GM13977 (cell line): ENCODE data around the gene ADAMTS6.
A peak's percentile ranks its signal among the peaks of the same experiment; 100 is the strongest.

Experiments
- DNase-seq: peaks from one replicate; pipeline ENCODE4 v3.0.0; 2012; ENCODE audit warnings: low spot score
- in situ Hi-C: fragments of 300-500 bp; cut with MboI; formaldehyde crosslinking; loops from one replicate; pipeline ENCODE4 v1.12.0; 2022; ENCODE audit warnings: low sequenced_read_pairs, low pct_unique_long_range_greater_than_20kb, mixed read lengths, inconsistent platforms; ENCODE audit not compliant: unreplicated experiment
- TF ChIP-seq, protein P1 (sequence below): IDR thresholded peaks from 2 replicates; pipeline ENCODE4 v1.5.1; 2012; ENCODE audit warnings: mild to moderate bottlenecking, control low read depth; ENCODE audit not compliant: insufficient read depth; ENCODE audit errors: extremely low read depth, missing control alignments

The ADAMTS6 gene

DNA sequence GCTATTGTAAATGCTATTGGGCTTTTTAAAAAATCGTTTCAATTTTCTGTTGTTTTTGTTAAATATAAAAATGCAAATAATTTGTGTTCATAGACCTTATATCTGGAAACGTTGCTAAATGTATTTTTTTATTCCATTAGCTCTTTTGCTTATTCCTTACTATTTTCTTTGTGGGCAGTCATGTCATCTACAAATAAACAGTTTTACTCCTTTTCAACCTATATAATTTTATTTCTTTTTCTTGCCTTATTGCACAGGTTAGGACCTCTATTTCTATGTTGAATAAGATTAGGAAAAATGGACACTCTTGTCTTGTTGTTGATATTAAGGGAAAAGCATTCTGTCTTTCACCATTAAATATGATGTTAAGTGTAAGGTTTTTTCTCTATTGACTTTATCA, 364.2 kb downstream of the ADAMTS6 start:
- DNase-seq: no peak
- TF ChIP-seq, protein P1, sequence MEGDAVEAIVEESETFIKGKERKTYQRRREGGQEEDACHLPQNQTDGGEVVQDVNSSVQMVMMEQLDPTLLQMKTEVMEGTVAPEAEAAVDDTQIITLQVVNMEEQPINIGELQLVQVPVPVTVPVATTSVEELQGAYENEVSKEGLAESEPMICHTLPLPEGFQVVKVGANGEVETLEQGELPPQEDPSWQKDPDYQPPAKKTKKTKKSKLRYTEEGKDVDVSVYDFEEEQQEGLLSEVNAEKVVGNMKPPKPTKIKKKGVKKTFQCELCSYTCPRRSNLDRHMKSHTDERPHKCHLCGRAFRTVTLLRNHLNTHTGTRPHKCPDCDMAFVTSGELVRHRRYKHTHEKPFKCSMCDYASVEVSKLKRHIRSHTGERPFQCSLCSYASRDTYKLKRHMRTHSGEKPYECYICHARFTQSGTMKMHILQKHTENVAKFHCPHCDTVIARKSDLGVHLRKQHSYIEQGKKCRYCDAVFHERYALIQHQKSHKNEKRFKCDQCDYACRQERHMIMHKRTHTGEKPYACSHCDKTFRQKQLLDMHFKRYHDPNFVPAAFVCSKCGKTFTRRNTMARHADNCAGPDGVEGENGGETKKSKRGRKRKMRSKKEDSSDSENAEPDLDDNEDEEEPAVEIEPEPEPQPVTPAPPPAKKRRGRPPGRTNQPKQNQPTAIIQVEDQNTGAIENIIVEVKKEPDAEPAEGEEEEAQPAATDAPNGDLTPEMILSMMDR: no peak
- in situ Hi-C loops: no loop called here

DNA sequence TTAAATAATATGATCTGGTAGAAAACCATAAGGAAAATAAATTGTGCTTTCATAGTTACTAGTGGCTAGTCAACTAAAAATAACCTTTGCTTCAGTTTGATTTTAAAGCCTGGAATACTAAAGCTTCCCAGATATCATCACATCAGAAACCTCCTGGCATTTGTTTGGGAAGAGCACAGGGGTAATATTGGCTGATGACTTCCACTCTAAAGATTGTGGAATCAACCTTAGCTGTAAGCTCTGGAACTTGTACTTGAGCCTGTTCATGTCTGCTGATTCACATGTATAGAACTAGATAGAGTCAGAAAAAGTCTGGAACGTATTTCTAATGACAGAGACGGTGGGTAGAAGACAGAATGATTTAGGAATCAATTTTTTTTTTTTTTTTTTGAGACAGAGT, 367.9 kb downstream of the ADAMTS6 start:
- in situ Hi-C loops: no loop called here
- DNase-seq: no peak
- TF ChIP-seq, protein P1: no peak

DNA sequence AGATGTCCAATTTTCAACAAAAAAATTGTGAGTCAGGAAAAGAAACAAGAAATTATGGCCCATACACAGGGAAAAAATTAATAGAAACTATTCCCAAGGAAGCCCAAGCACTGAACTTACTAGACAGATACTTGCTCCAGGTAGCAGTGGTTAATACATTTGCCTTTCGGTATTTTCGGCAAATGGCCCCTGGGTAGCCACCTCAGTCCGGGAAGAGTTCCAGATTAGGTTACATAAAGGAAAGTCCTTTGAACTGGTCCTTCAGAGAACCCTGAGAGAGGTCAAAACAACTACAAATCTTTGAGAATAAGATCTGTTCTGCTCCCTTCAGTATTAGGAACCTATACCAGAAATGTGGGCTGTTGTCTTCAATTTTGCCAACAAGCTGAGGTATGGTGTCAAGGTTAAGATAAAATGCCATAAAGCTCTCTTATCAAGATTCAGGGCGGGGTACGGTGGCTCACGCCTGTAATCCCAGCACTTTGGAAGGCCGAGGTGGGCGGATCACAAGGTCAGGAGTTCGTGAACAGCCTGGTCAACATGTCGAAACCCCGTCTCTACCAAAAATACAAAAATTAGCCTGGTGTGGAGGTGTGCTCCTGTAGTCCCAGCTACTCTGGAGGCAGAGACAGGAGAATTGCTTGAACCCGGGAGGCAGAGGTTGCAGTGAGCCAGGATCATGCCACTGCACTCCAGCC, 369.6 kb downstream of the ADAMTS6 start:
- TF ChIP-seq, protein P1: no peak
- in situ Hi-C loops: no loop called here
- DNase-seq: no peak

DNA sequence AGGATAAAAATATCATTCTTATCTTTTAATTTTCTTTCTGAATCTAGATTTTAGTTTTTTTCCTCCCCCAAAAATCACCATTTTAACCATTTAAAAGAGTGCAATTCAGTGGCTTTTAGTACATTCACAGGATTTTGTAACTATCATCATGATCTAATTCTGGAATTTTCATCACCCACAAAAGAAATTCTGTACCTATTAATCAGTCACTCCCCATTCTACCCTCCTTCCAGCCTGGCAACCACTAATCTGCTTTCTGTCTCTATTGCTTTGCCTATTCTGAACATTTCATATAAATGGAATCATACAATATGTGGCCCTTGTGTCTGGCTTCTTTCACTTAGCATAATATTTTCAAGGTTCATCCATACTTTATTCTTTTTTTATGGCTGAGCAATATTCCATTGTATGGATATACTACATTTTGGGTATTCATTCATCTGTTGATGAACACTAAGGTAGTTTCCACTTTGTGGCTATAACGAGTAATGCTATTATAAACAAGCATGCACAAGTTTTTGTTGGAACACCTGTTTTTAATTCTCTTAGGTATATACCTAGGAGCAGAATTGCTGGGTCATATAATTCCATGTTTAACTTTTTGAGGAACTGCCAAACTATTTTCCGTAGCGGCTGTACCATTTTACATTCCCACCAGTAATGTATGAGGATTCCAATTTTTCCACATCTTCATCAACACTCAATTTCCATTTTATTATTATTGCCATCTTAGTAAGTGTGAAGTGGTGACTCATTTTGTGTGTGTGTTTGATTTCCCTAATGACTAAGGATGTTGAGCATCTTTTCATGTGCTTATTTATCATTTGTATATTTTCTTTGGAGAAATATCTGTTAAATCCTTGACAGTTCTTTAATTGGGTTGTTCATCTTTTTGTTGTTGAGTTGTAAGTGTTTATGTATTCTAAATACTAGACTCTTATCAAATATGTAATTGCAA, 372.7 kb downstream of the ADAMTS6 start:
- in situ Hi-C loops: no loop called here
- no peak for DNase-seq
- TF ChIP-seq, protein P1: no peak

DNA sequence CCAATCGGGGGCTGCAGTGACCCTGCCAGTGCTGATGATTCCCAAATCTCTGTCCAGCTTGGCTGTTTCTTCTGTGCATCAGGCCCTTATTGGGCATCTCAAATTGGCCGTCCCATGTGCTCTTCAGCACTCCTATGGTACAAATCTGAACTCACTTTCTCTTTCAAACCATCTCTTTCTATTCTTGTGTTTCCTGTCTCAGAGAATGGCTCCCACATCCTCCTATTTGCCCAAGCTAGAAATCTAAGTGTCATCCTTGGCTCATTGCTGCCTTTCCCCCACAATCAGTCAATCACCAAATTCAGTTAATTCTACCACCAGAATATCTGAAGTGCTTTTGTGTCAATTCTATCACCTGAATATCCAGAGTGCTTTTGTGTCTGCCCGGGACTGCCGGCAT, 376.4 kb downstream of the ADAMTS6 start:
- in situ Hi-C loops: no loop called here
- DNase-seq: peak; percentile 49
- TF ChIP-seq, protein P1: no peak

DNA sequence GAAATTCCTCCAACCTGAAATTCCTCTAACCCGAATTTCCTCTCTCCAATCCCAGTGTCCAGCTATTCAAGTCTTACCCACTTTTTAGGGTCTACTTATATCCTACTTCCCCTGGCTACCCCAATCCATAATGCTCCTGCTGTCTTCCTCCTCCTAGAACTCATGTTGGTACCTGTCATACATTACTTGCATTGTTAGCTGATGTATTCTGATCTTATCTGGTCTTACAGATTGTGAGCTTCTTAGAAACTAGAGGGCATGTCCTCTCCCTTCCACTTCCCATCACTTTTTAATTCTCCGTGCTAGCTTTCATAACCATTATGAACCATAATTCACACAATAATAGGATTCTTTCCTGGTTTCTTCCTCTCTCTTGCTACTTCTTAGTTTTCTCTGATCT, 376.9 kb downstream of the ADAMTS6 start:
- DNase-seq: no peak
- in situ Hi-C loops: no loop called here
- TF ChIP-seq, protein P1: no peak
